GM12874 (cell line): ENCODE data around the gene TIAM1.

ENCODE experiments used
- CTCF ChIP-seq: IDR thresholded peaks from 2 replicates; pipeline ENCODE4 v1.5.1; 2011; ENCODE audit warnings: low read depth, mild to moderate bottlenecking, control low read depth, low read length, moderate library complexity; ENCODE audit not compliant: insufficient read depth

Gene TIAM1

GRCh38 chr21:31345136-31345535 lies 1.1 kb upstream of the TIAM1 start:
- no peak for TF ChIP-seq CTCF

DNA sequence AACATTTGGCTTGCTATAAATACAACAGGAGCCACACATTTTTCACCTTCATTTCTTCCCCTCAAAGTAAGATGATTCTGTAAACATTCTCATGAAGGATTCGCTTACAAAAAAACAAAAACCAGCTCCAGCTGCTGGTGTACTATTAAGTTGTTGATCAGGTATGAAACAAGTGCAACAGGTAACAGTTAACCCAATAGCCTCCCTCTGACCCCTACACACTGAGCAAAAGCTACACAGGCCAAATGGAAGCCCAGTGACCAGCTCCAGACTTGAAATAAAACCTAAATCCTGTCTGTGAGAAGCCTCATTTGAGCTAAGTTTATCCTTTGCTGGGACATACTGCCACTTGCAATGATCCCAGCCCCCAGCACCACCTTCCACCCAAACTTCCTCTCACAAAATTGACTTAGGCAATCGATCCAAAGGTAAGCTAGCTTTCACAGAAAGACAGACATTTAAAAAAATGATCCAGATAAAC lies 991 bp downstream of the TIAM1 start:
- TF ChIP-seq CTCF: no peak

DNA sequence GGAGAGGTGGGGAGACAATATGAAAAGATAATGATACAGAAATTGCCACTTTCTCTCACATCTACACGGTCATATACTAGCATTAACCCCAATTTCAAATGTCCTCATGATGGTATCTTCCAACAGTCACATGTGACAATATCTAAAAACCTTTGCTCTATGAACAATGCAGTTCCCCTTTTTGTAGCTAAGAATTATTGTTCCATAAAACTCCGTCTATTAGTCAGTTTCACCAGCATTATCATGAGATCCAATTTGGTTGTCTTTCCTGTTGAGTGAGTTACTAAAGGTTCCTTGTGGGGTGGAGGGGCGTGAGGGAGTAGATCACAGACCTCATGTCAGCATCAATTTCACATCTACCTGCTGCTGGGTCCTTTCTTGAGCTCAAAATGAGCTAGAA lies 1.7 kb downstream of the TIAM1 start:
- TF ChIP-seq CTCF: no peak

DNA sequence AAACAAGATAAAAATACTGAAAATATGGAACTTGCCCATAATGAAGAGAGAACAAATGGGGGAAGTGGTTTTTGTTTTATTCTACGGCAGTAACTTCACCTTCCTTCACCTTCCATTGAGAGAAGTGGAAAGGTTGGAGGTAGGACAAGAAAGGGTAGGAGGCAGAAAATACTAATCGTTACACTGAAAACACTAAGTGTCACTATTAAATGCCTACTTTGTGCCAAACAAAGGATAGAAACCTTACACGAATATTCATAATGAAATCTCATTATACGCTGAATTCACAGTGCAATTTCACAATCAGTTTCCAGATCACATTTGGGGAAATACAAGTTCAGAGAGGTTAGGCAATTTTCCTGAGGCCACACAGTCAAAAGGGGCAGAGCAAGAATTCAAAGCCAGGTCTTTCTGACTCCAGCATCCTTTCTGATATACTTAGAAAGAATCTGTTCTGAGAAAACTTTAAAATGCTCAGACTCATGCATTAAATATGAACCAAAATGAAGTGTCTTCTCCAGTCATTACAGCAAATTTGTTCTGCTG lies 3.0 kb downstream of the TIAM1 start:
- no peak for TF ChIP-seq CTCF

GRCh38 chr21:31340514-31340913 lies 3.5 kb downstream of the TIAM1 start:
- no peak for TF ChIP-seq CTCF

- no peak for TF ChIP-seq CTCF
These were observed 4.3 kb downstream of the TIAM1 start for GRCh38 chr21:31339721-31340120.

DNA sequence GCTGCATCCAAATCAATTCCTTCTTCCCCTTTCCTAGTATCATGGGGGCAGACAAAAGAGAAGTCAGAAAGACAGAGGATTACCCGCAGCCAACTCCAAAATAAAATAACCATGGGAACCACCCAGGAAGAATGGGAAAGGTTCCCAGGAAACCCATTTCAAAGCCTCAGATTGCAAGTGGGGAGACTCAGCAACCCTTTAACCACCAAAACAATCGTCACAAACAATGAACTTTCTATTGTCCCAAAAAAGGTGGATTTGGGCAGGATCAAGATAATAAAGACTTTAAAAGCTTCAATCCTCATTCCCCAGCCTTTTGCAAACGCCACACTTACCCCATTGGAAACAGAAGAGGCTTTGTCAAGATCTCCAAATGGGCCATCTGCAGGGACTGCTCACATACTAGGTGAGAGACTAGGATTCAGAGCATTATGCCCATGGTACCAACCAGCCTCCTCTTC lies 5.1 kb downstream of the TIAM1 start:
- no peak for TF ChIP-seq CTCF
